SU-DHL-6 (cell line): ENCODE data around the gene ZNF280D.

ENCODE experiments used
- H2AFZ ChIP-seq: fragments of 200-600 bp; sonication (generic); 2 replicates; pipeline ENCODE4 v1.6.1; 2014; ENCODE audit warnings: low read depth, mild to moderate bottlenecking, moderate library complexity, mixed read lengths, antibody characterized with exemption, low read length; ENCODE audit not compliant: severe bottlenecking
- H3F3A ChIP-seq: fragments of 200-600 bp; shearing (Covaris generic); 2 replicates; pipeline ENCODE4 v1.6.0; 2016; ENCODE audit warnings: antibody characterized with exemption, mild to moderate bottlenecking; ENCODE audit not compliant: insufficient read depth
- H3K27ac ChIP-seq: fragments of 200-600 bp; sonication (generic); 2 replicates; pipeline ENCODE4 v1.5.1; 2016; ENCODE audit warnings: low read depth, mild to moderate bottlenecking, low read length, moderate library complexity, mixed read lengths
- H3K27me3 ChIP-seq: fragments of 200-600 bp; sonication (generic), shearing (Covaris generic); 2 replicates; pipeline ENCODE4 v1.6.0; 2014; ENCODE audit warnings: mild to moderate bottlenecking, low read length
- H3K36me3 ChIP-seq: fragments of 200-600 bp; sonication (generic); 2 replicates; pipeline ENCODE4 v1.6.1; 2014; ENCODE audit warnings: mild to moderate bottlenecking, low read length, mixed read lengths
- H3K4me2 ChIP-seq: fragments of 300-600, 200-600 bp; shearing (Covaris generic), sonication (generic); 2 replicates; pipeline ENCODE4 v1.6.0; 2014; ENCODE audit warnings: low read length, low read depth, mild to moderate bottlenecking; ENCODE audit not compliant: poor library complexity, severe bottlenecking
- H3K4me3 ChIP-seq: fragments of 200-600 bp; sonication (generic); 2 replicates; pipeline ENCODE4 v1.5.1; 2014; ENCODE audit warnings: antibody characterized with exemption, low read length, mild to moderate bottlenecking, mixed read lengths; ENCODE audit not compliant: insufficient read depth, poor library complexity, severe bottlenecking
- H3K79me2 ChIP-seq: fragments of 200-600 bp; sonication (generic); 2 replicates; pipeline ENCODE4 v1.6.1; 2014; ENCODE audit warnings: mild to moderate bottlenecking, low read length, moderate library complexity; ENCODE audit not compliant: insufficient read depth
- H3K9ac ChIP-seq: fragments of 200-600 bp; sonication (generic); 2 replicates; pipeline ENCODE4 v1.7.0; 2014; ENCODE audit warnings: mild to moderate bottlenecking, low read length
- H3K9me2 ChIP-seq: fragments of 200-600 bp; sonication (generic); replicated peaks from 2 replicates; pipeline ENCODE4 v1.6.1; 2014; ENCODE audit warnings: low read length; ENCODE audit not compliant: insufficient read depth
- H3K9me3 ChIP-seq: fragments of 200-600 bp; sonication (generic); 2 replicates; pipeline ENCODE4 v1.6.1; 2014; ENCODE audit warnings: low read length, mixed read lengths; ENCODE audit not compliant: insufficient read depth
- H4K20me1 ChIP-seq: fragments of 200-600 bp; sonication (generic); 2 replicates; pipeline ENCODE4 v1.6.1; 2014; ENCODE audit warnings: low read depth, mild to moderate bottlenecking, antibody characterized with exemption, low read length, moderate library complexity, mixed read lengths
- EZH2phosphoT487 ChIP-seq: fragments of 200-600 bp; sonication (generic), shearing (Covaris generic); conservative IDR thresholded peaks from 2 replicates; pipeline ENCODE4 v1.6.1; 2018; ENCODE audit warnings: mild to moderate bottlenecking, antibody characterized with exemption, low read length, moderate library complexity, mixed read lengths
- TF ChIP-seq, protein P1 (sequence below): fragments of 200-600 bp; sonication (generic); IDR thresholded peaks from one replicate; pipeline ENCODE4 v1.5.1; 2017; ENCODE audit warnings: antibody characterized with exemption, mild to moderate bottlenecking, low read length, moderate library complexity; ENCODE audit not compliant: insufficient read depth, poor library complexity, severe bottlenecking

The ZNF280D gene

DNA sequence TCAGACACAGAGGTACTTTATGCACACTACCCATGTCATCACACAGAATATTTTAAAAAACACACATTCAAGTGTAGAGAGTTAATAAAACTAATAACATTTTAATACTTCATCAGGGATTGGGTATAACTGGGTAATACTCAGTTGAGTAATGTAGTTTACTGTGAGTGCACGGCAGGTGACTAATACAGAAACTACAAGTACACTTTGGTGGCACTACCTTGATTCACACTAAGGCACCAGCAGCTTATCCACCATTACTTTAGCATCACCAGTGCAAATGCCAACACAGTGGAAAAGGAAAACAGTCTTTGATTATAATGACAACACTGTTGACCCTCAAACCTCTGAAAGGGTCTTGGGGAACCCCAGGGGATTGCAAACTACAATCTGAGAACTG is 33.6 kb downstream of the ZNF280D start:
- H3K9me3 ChIP-seq: no peaks in the 10 kb centered on the region
- H3K4me3 ChIP-seq: no peak overlapping the region
- H3K79me2 ChIP-seq: no peaks in the 10 kb centered on the region
- no peak overlapping the region for H3K9ac ChIP-seq
- TF ChIP-seq, protein P1, sequence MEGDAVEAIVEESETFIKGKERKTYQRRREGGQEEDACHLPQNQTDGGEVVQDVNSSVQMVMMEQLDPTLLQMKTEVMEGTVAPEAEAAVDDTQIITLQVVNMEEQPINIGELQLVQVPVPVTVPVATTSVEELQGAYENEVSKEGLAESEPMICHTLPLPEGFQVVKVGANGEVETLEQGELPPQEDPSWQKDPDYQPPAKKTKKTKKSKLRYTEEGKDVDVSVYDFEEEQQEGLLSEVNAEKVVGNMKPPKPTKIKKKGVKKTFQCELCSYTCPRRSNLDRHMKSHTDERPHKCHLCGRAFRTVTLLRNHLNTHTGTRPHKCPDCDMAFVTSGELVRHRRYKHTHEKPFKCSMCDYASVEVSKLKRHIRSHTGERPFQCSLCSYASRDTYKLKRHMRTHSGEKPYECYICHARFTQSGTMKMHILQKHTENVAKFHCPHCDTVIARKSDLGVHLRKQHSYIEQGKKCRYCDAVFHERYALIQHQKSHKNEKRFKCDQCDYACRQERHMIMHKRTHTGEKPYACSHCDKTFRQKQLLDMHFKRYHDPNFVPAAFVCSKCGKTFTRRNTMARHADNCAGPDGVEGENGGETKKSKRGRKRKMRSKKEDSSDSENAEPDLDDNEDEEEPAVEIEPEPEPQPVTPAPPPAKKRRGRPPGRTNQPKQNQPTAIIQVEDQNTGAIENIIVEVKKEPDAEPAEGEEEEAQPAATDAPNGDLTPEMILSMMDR: no peak
- no peak for TF ChIP-seq EZH2phosphoT487
- H3K9me2 ChIP-seq: no peaks in the 10 kb centered on the region
- no peaks in the 10 kb centered on the region for H3K27me3 ChIP-seq
- no peak overlapping the region for H3K27ac ChIP-seq
- no peak overlapping the region for H3K4me2 ChIP-seq
- no peaks in the 10 kb centered on the region for H3F3A ChIP-seq
- no peak overlapping the region for H2AFZ ChIP-seq
- H4K20me1 ChIP-seq: no peaks in the 10 kb centered on the region
- peaks cover 6% of the 10 kb centered on the region for H3K36me3 ChIP-seq

DNA sequence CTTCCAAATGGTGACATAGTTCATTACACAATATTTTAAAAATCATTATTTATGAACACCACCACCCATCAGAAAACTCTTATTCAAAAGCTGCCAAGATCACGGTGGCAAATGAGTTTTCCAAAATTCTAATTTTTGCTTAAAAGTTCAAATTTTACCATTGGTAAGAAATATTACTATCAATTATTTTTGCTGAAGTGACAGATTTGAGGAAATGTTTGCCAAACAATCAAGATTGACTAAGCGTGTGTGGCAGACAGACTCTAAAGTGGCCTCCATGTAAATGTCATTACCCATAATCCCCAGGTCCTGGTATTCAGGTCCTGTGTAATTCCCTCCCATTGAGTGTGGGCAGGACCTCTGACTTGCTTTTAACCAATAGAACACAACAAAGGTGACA is 35.0 kb downstream of the ZNF280D start:
- Histone ChIP-seq H4K20me1 (no peaks in the 10 kb centered on the region), H2AFZ (no peak overlapping the region), H3K9me3 (no peaks in the 10 kb centered on the region), H3K4me2 (no peak overlapping the region), H3K79me2 (no peaks in the 10 kb centered on the region), H3K27me3 (no peaks in the 10 kb centered on the region), H3K36me3 (peaks cover 6% of the 10 kb centered on the region), H3K4me3 (no peak overlapping the region), H3K27ac (no peak overlapping the region), H3F3A (no peaks in the 10 kb centered on the region), H3K9me2 (no peaks in the 10 kb centered on the region), H3K9ac (no peak overlapping the region)
- TF ChIP-seq, protein P1: no peak
- no peak for TF ChIP-seq EZH2phosphoT487

DNA sequence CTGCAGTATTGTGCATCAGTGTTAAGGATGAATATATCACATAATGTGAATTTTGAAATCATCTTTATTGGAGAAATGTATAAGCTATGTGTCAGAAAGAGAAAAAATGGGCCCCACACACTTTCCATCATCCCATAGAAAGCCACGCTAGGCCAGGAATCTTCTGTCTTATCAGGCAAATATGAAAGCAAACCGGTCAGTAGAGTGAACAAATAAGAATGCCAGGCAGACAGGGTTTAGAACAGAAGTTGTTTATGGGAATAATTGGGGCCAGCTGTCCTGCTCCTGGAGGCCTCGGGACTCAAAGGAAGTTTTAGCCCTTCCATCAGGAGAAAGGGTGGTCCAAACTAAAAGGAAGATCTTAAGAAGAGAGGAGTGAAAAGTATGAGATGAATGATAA is 39.5 kb downstream of the ZNF280D start:
- H3K4me2 ChIP-seq: no peak overlapping the region
- no peaks in the 10 kb centered on the region for H3K79me2 ChIP-seq
- no peak overlapping the region for H3K4me3 ChIP-seq
- no peaks in the 10 kb centered on the region for H3K9me3 ChIP-seq
- no peaks in the 10 kb centered on the region for H4K20me1 ChIP-seq
- H3K9ac ChIP-seq: no peak overlapping the region
- no peak for TF ChIP-seq EZH2phosphoT487
- TF ChIP-seq, protein P1: no peak
- H3K27ac ChIP-seq: no peak overlapping the region
- no peaks in the 10 kb centered on the region for H3K9me2 ChIP-seq
- no peaks in the 10 kb centered on the region; the same call in 1 of the 2 replicates for H3K36me3 ChIP-seq
- no peak overlapping the region for H2AFZ ChIP-seq
- no peaks in the 10 kb centered on the region for H3K27me3 ChIP-seq
- H3F3A ChIP-seq: no peaks in the 10 kb centered on the region
